ENCODE measurements around the gene NPW. TPM values are rescaled to one million over a fixed set of nuclear protein-coding genes. Genes with fewer than 3 reads are reported as not detected.

NPW gene
- total and polyA plus RNA-seq, 9 of the 15 experiments (the other 6 are each of a cell fraction or from before 2014, with no cell fraction given) = 0.14 to 4.0 (median 2.6) TPM; not detected in 4

DNA sequence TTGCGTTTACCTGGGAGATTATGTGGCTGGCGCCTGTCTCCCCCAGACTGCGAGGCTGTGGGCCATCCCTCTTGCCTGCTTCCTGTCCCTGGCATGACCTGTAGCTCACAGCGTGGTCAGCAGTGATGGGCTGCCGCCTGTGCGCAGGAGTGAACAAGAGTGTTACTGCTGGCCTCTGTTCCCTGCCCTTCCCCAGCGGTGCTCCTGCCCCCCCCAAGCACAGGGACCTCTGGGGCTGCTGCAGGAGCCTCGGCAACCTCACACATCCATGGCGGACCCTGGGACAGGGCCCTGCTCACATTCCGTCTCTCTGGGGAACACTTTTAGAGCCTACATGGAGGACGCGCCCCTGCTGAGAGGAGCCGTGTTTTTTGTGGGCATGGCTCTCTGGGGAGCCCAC is 38.8 kb downstream of the NPW start:
- peaks cover 28% of the 10 kb centered on the region; the same call in 1 of the 3 replicates for H3K36me3 ChIP-seq (ENCODE audit: control insufficient read depth, insufficient read depth, low read length)
- ChIA-PET CTCF (ENCODE audit: low intra/inter-chr PET ratio) (no interaction called here), POLR2A (no interaction called here)
- ATAC-seq = no peak
- intact Hi-C loops (cut with micrococcal nuclease) = no loop called here
- no peak overlapping the region; a peak in 1 of 4 replicates for H3K9ac ChIP-seq (ENCODE audit: insufficient read depth in 1 of 2, low read depth in 2 of 2, low read length in 2 of 2)
- no peak overlapping the region for H3K4me2 ChIP-seq (ENCODE audit: insufficient read depth, low read length)
- no peaks in the 10 kb centered on the region for H3K9me3 ChIP-seq (replicated peaks; ENCODE audit: control insufficient read depth, insufficient read depth, low read depth, low read length)
- H3K9me1 ChIP-seq (ENCODE audit: control insufficient read depth, insufficient read depth, low read length) = no peaks in the 10 kb centered on the region
- H4K20me1 ChIP-seq (replicated peaks; ENCODE audit: control insufficient read depth, insufficient read depth, low read length) = peaks cover 4% of the 10 kb centered on the region; the same call in 1 of the 2 replicates
- no peak for DNase-seq (ENCODE audit: extremely low read depth in 1 of 4, low spot score in 3 of 4)
- no TSS peak for BruUV-seq (replicated peaks)
- H3K27ac ChIP-seq (ENCODE audit: extremely low read depth, low read depth, low read length) = no peak overlapping the region
- TF ChIP-seq BRD4 (IDR thresholded peaks at IDR 0.05) (no peak), MED1 (CRISPR knock-in tag; IDR thresholded peaks at IDR 0.05; ENCODE audit: borderline replicate concordance) (no peak), EGR1 (conservative IDR thresholded peaks at IDR 0.05) (no peak), PTTG1 (tag; IDR thresholded peaks at IDR 0.05; ENCODE audit: low read depth) (no peak), FOXJ3 (CRISPR knock-in tag; IDR thresholded peaks at IDR 0.05) (no peak), BDP1 (IDR thresholded peaks at IDR 0.05; ENCODE audit: insufficient read depth, insufficient read length) (no peak), OTX1 (CRISPR knock-in tag; IDR thresholded peaks at IDR 0.05) (no peak), CBX5 (IDR thresholded peaks at IDR 0.05; ENCODE audit: borderline replicate concordance, low read depth) (no peak), XRCC3 (IDR thresholded peaks at IDR 0.05) (no peak), ZSCAN29 (IDR thresholded peaks at IDR 0.05) (no peak), TEAD2 (tag; IDR thresholded peaks at IDR 0.05) (no peak), ZNF146 (CRISPR knock-in tag; IDR thresholded peaks at IDR 0.05; ENCODE audit: unreplicated experiment) (no peak), ZNF121 (CRISPR knock-in tag; conservative IDR thresholded peaks at IDR 0.05) (no peak), BRCA1 (IDR thresholded peaks at IDR 0.05) (no peak), BRCA1 (CRISPR knock-in tag; IDR thresholded peaks at IDR 0.05) (no peak), TCFL5 (CRISPR knock-in tag; conservative IDR thresholded peaks at IDR 0.05) (no peak)
- TF ChIP-seq, protein P1, sequence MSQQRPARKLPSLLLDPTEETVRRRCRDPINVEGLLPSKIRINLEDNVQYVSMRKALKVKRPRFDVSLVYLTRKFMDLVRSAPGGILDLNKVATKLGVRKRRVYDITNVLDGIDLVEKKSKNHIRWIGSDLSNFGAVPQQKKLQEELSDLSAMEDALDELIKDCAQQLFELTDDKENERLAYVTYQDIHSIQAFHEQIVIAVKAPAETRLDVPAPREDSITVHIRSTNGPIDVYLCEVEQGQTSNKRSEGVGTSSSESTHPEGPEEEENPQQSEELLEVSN (IDR thresholded peaks at IDR 0.05; ENCODE audit: borderline replicate concordance in 1 of 2, extremely low read depth in 1 of 2, insufficient read depth in 1 of 2, insufficient read length in 1 of 2, low read depth in 1 of 2, low read length in 1 of 2, poor library complexity in 1 of 2, severe bottlenecking in 1 of 2) = no peak
- TF ChIP-seq, protein P2, sequence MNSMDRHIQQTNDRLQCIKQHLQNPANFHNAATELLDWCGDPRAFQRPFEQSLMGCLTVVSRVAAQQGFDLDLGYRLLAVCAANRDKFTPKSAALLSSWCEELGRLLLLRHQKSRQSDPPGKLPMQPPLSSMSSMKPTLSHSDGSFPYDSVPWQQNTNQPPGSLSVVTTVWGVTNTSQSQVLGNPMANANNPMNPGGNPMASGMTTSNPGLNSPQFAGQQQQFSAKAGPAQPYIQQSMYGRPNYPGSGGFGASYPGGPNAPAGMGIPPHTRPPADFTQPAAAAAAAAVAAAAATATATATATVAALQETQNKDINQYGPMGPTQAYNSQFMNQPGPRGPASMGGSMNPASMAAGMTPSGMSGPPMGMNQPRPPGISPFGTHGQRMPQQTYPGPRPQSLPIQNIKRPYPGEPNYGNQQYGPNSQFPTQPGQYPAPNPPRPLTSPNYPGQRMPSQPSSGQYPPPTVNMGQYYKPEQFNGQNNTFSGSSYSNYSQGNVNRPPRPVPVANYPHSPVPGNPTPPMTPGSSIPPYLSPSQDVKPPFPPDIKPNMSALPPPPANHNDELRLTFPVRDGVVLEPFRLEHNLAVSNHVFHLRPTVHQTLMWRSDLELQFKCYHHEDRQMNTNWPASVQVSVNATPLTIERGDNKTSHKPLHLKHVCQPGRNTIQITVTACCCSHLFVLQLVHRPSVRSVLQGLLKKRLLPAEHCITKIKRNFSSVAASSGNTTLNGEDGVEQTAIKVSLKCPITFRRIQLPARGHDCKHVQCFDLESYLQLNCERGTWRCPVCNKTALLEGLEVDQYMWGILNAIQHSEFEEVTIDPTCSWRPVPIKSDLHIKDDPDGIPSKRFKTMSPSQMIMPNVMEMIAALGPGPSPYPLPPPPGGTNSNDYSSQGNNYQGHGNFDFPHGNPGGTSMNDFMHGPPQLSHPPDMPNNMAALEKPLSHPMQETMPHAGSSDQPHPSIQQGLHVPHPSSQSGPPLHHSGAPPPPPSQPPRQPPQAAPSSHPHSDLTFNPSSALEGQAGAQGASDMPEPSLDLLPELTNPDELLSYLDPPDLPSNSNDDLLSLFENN (IDR thresholded peaks at IDR 0.05; ENCODE audit: low read depth in 2 of 2, low read length in 2 of 2) = no peak
- TF ChIP-seq, protein P3, sequence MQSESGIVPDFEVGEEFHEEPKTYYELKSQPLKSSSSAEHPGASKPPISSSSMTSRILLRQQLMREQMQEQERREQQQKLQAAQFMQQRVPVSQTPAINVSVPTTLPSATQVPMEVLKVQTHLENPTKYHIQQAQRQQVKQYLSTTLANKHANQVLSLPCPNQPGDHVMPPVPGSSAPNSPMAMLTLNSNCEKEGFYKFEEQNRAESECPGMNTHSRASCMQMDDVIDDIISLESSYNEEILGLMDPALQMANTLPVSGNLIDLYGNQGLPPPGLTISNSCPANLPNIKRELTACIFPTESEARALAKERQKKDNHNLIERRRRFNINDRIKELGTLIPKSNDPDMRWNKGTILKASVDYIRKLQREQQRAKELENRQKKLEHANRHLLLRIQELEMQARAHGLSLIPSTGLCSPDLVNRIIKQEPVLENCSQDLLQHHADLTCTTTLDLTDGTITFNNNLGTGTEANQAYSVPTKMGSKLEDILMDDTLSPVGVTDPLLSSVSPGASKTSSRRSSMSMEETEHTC (IDR thresholded peaks at IDR 0.05) = no peak
- H3K4me3 ChIP-seq = no peak overlapping the region
- FAIRE-seq = no peak
- 83% methylated on average over 13 of the region's 13 CpGs for WGBS (ENCODE audit: insufficient coverage, low coverage, missing lambda C conversion rate)
- no peaks in the 10 kb centered on the region for H3K79me2 ChIP-seq (ENCODE audit: control insufficient read depth, insufficient read depth, low read length)
- H3K4me1 ChIP-seq (replicated peaks in 1 of 2; ENCODE audit: control insufficient read depth in 2 of 2, insufficient read depth in 2 of 2, low read length in 2 of 2) = peaks cover 0 to 48% of the 10 kb centered on the region in 2 experiments; a peak in 2 of 5 replicates
- H2AFZ ChIP-seq (ENCODE audit: low read depth, low read length) = no peak overlapping the region
- no peaks in the 10 kb centered on the region for H3K27me3 ChIP-seq (ENCODE audit: control insufficient read depth in 2 of 2, insufficient read depth in 2 of 2, low read length in 2 of 2)
- in situ Hi-C loops (cut with MboI) = no loop called here

Data from K562 (cell line).